SW 1271 (cell line): ENCODE measurements around the gene NCAPD2.

Source experiments
- DNase-seq, 2 experiments: peaks; one replicate each; lab custom pipeline; 2025; lab: John Stamatoyannopoulos, UW

Gene NCAPD2

DNA sequence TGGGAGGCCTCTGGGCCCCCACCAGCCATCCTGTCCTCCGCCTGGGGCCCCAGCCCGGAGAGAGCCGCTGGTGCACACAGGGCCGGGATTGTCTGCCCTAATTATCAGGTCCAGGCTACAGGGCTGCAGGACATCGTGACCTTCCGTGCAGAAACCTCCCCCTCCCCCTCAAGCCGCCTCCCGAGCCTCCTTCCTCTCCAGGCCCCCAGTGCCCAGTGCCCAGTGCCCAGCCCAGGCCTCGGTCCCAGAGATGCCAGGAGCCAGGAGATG is 39.7 kb downstream of the NCAPD2 start:
- no peak for DNase-seq

DNA sequence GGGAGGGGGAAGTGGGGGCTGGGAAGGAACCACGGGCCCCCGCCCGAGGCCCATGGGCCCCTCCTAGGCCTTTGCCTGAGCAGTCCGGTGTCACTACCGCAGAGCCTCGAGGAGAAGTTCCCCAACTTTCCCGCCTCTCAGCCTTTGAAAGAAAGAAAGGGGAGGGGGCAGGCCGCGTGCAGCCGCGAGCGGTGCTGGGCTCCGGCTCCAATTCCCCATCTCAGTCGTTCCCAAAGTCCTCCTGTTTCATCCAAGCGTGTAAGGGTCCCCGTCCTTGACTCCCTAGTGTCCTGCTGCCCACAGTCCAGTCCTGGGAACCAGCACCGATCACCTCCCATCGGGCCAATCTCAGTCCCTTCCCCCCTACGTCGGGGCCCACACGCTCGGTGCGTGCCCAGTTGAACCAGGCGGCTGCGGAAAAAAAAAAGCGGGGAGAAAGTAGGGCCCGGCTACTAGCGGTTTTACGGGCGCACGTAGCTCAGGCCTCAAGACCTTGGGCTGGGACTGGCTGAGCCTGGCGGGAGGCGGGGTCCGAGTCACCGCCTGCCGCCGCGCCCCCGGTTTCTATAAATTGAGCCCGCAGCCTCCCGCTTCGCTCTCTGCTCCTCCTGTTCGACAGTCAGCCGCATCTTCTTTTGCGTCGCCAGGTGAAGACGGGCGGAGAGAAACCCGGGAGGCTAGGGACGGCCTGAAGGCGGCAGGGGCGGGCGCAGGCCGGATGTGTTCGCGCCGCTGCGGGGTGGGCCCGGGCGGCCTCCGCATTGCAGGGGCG is 40.2 kb downstream of the NCAPD2 start, which contains the start of gene GAPDH:
TSS of gene GAPDH (plus strand) at position 595 of the 772 bp plus-strand sequence. CDS start 316 bp downstream, outside the sequence.
- DNase-seq: peak; percentile 98

DNA sequence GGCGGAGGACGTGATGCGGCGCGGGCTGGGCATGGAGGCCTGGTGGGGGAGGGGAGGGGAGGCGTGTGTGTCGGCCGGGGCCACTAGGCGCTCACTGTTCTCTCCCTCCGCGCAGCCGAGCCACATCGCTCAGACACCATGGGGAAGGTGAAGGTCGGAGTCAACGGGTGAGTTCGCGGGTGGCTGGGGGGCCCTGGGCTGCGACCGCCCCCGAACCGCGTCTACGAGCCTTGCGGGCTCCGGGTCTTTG is 40.7 kb downstream of the NCAPD2 start:
- no peak for DNase-seq

DNA sequence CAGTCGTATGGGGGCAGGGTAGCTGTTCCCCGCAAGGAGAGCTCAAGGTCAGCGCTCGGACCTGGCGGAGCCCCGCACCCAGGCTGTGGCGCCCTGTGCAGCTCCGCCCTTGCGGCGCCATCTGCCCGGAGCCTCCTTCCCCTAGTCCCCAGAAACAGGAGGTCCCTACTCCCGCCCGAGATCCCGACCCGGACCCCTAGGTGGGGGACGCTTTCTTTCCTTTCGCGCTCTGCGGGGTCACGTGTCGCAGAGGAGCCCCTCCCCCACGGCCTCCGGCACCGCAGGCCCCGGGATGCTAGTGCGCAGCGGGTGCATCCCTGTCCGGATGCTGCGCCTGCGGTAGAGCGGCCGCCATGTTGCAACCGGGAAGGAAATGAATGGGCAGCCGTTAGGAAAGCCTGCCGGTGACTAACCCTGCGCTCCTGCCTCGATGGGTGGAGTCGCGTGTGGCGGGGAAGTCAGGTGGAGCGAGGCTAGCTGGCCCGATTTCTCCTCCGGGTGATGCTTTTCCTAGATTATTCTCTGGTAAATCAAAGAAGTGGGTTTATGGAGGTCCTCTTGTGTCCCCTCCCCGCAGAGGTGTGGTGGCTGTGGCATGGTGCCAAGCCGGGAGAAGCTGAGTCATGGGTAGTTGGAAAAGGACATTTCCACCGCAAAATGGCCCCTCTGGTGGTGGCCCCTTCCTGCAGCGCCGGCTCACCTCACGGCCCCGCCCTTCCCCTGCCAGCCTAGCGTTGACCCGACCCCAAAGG is 41.2 kb downstream of the NCAPD2 start:
- DNase-seq: peak in 1 of 2 experiments; percentile 68

DNA sequence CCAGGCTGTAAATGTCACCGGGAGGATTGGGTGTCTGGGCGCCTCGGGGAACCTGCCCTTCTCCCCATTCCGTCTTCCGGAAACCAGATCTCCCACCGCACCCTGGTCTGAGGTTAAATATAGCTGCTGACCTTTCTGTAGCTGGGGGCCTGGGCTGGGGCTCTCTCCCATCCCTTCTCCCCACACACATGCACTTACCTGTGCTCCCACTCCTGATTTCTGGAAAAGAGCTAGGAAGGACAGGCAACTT is 41.7 kb downstream of the NCAPD2 start:
- no peak for DNase-seq

DNA sequence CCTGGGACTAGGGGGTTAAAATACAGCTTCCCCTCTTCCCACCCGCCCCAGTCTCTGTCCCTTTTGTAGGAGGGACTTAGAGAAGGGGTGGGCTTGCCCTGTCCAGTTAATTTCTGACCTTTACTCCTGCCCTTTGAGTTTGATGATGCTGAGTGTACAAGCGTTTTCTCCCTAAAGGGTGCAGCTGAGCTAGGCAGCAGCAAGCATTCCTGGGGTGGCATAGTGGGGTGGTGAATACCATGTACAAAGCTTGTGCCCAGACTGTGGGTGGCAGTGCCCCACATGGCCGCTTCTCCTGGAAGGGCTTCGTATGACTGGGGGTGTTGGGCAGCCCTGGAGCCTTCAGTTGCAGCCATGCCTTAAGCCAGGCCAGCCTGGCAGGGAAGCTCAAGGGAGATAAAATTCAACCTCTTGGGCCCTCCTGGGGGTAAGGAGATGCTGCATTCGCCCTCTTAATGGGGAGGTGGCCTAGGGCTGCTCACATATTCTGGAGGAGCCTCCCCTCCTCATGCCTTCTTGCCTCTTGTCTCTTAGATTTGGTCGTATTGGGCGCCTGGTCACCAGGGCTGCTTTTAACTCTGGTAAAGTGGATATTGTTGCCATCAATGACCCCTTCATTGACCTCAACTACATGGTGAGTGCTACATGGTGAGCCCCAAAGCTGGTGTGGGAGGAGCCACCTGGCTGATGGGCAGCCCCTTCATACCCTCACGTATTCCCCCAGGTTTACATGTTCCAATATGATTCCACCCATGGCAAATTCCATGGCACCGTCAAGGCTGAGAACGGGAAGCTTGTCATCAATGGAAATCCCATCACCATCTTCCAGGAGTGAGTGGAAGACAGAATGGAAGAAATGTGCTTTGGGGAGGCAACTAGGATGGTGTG is 42.3 kb downstream of the NCAPD2 start:
- DNase-seq: no peak

DNA sequence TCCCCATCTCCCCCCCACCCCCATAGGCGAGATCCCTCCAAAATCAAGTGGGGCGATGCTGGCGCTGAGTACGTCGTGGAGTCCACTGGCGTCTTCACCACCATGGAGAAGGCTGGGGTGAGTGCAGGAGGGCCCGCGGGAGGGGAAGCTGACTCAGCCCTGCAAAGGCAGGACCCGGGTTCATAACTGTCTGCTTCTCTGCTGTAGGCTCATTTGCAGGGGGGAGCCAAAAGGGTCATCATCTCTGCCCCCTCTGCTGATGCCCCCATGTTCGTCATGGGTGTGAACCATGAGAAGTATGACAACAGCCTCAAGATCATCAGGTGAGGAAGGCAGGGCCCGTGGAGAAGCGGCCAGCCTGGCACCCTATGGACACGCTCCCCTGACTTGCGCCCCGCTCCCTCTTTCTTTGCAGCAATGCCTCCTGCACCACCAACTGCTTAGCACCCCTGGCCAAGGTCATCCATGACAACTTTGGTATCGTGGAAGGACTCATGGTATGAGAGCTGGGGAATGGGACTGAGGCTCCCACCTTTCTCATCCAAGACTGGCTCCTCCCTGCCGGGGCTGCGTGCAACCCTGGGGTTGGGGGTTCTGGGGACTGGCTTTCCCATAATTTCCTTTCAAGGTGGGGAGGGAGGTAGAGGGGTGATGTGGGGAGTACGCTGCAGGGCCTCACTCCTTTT is 43.1 kb downstream of the NCAPD2 start:
- DNase-seq: no peak

DNA sequence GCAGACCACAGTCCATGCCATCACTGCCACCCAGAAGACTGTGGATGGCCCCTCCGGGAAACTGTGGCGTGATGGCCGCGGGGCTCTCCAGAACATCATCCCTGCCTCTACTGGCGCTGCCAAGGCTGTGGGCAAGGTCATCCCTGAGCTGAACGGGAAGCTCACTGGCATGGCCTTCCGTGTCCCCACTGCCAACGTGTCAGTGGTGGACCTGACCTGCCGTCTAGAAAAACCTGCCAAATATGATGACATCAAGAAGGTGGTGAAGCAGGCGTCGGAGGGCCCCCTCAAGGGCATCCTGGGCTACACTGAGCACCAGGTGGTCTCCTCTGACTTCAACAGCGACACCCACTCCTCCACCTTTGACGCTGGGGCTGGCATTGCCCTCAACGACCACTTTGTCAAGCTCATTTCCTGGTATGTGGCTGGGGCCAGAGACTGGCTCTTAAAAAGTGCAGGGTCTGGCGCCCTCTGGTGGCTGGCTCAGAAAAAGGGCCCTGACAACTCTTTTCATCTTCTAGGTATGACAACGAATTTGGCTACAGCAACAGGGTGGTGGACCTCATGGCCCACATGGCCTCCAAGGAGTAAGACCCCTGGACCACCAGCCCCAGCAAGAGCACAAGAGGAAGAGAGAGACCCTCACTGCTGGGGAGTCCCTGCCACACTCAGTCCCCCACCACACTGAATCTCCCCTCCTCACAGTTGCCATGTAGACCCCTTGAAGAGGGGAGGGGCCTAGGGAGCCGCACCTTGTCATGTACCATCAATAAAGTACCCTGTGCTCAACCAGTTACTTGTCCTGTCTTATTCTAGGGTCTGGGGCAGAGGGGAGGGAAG is 43.9 kb downstream of the NCAPD2 start:
- peak; percentile 41 to 82 for DNase-seq

DNA sequence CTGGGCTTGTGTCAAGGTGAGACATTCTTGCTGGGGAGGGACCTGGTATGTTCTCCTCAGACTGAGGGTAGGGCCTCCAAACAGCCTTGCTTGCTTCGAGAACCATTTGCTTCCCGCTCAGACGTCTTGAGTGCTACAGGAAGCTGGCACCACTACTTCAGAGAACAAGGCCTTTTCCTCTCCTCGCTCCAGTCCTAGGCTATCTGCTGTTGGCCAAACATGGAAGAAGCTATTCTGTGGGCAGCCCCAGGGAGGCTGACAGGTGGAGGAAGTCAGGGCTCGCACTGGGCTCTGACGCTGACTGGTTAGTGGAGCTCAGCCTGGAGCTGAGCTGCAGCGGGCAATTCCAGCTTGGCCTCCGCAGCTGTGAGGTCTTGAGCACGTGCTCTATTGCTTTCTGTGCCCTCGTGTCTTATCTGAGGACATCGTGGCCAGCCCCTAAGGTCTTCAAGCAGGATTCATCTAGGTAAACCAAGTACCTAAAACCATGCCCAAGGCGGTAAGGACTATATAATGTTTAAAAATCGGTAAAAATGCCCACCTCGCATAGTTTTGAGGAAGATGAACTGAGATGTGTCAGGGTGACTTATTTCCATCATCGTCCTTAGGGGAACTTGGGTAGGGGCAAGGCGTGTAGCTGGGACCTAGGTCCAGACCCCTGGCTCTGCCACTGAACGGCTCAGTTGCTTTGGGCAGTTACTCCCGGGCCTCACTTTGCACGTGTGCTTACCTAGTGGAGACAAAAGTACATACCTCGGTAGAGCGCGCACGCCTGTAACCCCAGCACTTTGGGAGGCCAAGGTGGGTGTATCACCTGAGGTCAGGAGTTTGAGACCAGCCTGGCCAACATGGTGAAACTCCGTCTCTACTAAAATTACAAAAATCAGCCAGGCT is 44.8 kb downstream of the NCAPD2 start:
- peak in 1 of 2 experiments; percentile 27 for DNase-seq

DNA sequence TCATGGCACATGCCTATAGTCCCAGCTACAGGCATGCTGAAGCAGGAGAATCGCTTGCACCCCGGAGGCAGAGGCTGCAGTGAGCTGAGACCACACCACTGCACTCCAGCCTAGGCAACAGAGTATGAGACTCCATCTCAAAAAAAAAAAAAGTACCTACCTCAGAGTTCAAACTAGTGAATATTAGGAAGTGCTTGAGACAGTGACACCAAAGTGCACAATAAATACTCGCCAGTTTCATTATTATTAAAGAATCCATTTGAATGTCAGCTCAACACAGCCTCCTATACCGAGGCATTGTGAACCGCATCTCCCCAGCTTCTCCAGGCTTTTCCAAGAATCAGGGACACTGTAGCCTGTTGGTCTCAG is 45.4 kb downstream of the NCAPD2 start:
- DNase-seq: peak in 1 of 2 experiments; percentile 26

DNA sequence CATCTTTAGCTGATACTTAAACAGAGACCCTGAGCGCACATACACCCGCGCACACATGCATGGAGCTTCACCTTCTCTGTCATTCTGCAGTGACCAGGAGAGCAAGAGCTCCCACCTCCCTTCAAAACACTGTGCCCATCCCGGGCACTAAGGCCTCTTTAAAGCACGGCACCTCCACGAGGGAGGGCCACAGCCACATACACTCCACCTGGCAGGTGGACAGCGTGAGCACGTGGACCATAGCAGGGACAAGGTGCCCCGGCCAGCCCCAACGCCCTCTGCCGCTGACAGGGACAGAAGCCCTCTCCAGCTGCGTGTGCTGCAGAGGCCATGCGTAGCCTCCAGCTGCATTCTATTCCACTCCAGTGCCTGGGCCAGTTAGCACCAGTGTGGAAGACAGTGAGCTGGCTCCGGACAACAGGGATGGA is 45.8 kb downstream of the NCAPD2 start:
- DNase-seq: no peak

DNA sequence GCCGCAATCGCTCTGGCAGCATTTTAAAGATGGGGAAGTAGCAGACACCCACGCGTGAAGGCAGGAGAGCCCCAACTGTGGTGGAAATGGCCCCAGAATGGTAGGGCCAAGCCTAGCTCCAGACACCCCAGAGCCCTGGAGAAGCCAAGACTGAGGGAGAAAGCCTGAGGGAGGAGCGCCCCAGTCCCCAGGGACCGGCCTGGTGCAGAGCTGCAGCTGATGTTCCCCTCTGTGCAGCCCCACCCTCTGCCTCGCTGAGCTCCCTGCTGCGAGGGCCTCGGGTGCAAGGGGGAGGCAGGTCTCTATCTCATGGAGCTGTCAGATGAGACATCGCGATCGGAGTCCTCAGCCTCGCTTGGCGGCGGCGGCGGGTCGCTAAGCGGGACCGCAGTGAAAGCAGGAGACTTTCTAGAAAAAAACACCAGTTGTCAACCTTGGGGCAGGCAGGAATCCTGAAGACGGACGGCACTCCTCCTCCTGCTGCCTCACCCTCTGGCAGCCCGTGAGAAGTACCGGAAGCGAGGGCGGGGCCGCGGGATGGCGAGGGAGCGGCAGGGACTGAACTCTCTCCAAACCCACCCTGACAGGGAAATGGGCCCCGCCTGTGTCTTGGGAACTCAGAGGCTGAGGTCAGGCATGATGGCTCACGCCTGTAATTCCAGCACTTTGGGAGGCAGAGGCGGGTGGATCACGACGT is 46.4 kb downstream of the NCAPD2 start:
- no peak for DNase-seq

DNA sequence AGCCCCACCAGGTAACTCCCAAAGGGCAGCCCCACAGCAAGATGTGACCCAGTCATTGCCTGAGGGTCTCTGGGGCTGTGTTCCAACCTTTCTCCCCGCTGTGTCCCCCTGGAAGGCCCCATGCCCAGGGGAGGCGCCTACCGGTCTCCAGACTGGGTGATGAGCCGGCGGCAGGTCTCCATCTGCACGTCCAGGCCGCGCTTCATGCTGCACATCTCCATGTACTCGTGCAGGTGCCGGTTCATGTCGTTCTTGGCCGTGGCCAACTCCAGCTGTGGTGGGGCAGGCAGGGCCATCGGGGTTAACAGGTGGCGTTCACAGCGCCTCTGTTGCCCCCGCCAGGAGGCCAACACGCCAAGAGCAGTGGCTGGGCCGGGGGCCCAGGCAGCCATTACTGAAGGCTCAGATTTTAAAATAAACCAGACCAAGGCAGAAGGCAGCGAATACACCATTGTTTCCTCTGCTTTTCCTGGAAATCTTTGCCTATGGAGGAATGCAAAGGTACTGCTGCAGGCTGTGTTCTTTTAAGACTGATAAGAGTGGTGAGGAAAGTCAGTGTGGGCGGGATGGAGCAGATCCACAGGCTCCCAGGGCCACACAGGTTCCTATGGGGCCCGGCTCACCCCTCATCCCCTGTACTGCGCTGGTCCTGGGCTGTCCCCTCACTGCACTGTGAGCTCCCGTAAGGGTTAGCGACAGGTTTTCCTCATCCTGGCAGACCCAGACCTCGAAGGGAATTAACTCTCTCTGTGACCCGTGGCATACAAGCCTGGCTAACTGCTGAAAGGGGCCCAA is 47.7 kb downstream of the NCAPD2 start:
- DNase-seq: no peak

DNA sequence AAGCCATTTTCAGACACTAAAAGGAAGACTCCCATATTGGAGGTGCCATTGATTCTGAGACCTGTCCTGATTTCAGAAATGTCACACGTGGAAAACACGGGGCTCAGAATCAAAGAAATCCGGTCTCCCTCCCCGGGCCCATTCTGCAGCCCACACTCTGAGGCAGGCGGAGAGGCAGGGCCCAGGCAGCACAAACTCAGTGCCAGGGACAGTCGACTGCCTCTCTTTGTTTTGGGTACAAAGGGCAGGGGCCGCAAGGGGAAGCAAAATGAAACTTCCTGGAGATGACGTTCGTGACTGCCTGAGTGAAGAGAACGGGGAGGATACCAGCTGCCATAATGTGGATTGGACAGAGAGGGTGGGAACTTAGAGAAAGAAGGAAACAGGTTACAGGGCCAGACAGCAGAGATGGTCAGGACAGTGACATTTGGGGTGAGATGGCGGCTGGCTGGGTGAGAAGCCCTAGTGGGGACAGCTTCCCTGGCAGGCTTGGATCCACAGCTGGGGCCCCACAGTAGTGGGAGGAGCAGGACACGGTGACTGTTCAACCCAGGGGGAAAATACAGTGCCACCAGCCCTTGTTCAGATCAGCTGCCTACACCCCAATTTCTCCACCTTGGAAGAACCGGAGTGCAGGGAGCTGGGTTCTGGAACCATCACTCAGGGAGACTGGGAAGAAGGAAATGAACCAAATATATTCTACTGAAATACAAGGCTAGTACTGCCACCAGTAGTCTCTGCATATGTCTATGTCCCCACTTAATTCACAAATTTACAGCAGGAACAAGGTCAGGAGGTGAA is 48.5 kb downstream of the NCAPD2 start:
- DNase-seq: no peak

DNA sequence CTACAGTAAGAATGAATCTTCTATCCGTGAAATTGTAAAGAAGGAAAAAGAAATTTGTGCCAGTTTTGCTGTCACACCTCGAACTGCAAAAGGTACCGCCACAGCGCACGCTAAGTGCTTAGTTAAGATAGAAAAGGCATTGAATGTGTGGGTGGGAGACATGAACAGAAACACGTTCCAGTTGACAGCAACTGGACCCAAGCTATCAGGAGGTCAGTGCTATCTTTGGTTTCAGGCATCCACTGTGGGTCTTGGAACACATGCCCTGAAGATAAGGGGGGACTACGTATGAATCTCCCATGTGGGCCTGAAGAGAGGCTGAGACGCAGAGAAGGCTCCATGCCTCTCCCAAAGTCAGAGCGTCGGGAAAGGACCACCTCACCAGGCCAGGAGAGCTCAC is 52.1 kb downstream of the NCAPD2 start:
- no peak for DNase-seq

DNA sequence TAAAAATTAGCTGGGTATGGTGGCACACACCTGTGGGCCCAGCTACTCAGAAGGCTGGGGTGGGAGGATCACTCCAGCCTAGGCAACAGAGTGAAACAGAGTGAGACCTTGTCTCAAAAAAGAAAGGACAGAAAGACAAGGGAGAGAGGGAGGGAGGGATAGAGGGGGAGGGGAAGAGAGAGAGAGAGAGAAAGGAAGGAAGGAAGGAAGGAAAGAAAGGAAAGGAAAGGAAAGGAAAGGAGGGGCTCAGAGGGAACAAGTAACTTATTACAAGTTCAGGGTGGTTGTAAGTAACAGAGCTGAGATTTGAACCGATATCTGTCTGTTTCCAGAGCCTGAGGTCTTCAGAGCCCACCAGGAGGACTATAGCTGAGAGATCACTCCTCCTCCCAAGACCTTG is 53.7 kb downstream of the NCAPD2 start:
- DNase-seq: no peak

DNA sequence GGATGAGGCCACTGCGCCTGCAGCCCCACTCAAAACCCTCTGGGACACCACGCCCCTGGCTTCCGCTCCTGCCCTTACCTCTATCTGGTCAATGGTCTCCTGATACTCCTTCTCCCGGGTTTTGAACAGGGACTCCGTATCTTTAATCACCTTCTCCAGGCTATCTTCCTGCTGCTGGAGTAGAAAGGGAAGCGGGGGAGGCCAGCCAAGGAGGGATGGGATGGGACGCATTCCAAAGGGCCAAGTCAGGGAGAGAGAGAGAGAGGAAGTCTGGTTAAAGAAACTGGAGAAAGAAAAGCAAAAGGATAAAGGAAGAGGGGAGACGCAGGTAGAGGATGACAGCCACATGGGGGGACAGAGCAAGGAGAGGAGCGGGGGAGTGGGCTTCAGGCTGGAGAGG is 54.1 kb downstream of the NCAPD2 start:
- peak in 1 of 2 experiments; percentile 73 for DNase-seq

DNA sequence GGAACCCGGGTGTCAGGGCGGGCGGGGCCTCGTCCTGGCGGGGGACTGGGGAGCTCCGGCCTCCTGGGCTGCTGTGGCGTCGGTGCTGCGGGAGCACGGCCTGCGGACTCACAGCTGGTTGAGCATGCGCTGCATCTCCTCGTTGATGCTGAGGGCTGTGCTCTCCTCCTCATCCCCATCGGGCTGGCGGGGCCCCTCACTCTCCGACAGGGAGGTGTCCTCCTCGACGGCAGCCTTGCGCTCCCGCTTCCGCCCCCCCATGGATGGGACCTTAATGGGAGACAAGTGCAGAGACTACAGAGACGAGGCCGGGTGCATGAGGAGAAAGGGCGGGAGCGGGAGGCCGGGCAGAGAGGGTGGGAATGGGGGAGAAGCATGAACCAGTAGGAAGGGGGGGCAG is 54.7 kb downstream of the NCAPD2 start:
- DNase-seq: no peak
